DLD1 (cell line): ENCODE results near the gene MMP14.

Experiments used
- in situ Hi-C: cut with HindIII; loops from 2 replicates; pipeline ENCODE4 v1.10.0; 2017; ENCODE audit warnings: low sequenced_read_pairs

Gene MMP14

GRCh38 chr14:22882529-22883172 lies 46.3 kb downstream of the MMP14 start:
- in situ Hi-C loops = no loop called here

- in situ Hi-C loops = no loop called here
These were observed 47.0 kb downstream of the MMP14 start, which contains the start of gene REM2 for GRCh38 chr14:22883173-22883976. TSS of gene REM2 (plus strand) at chr14:22883222. CDS start at chr14:22883288, 66 bp downstream.

DNA sequence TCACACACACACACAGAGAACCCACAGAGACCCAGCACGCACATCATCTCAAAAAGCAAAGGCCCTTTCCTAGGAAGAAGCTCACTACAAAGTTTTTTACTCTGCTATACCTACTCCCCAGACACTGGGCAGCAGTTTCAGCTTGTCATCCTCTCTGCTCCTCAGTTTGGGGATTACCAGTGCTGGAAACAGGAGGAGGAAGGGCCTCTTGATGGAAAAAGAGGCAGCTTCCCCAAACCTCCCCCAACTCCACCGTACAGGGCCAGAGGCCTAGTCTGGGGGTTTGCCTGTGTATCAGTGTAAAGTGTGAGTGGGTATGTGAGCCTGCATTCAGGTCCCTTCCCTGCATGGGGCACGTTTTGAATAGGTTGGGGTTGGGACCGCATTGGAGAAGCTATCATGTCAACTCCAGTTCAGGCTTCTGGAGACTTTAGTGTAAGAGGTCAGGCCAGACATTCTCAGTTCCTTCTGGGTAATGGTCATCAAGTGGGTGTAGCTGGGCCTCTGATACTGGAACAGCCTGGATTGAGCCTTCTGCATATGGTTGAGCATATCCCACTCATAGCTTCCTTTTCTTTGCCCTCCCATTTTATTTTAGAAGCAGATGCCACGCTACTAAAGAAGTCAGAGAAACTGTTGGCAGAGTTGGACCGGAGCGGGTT lies 47.8 kb downstream of the MMP14 start:
- in situ Hi-C loops = no loop called here

DNA sequence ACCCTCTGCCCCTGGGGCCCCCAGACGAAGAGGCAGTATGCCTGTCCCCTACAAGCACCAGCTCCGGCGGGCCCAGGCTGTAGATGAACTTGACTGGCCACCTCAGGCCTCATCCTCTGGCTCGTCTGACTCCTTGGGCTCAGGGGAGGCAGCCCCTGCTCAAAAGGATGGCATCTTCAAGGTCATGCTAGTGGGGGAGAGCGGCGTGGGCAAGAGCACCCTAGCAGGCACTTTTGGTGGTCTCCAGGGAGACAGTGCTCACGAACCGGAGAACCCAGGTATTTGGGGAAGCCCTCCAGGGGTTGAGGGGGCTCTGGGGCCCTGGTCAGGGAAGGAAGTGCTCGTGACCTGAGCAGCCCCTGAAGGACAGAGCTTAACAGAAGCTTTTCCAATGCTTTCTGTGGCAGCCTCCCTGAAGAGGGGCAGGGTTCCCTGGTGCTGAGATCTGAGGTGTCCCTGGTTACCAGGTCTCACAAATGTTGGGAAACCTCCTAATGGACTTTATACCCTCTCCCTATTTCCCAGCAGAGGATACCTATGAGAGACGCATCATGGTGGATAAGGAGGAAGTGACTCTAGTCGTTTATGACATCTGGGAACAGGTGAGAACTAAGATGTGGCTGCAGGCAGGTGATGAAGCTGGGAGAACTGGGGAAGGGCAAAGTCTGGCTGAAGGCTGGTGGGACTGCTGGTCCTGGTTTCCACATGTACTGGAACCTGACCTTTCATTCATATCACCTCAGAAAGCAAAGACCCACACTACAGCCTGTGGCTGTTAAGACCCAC lies 48.5 kb downstream of the MMP14 start:
- in situ Hi-C loops = no loop called here

DNA sequence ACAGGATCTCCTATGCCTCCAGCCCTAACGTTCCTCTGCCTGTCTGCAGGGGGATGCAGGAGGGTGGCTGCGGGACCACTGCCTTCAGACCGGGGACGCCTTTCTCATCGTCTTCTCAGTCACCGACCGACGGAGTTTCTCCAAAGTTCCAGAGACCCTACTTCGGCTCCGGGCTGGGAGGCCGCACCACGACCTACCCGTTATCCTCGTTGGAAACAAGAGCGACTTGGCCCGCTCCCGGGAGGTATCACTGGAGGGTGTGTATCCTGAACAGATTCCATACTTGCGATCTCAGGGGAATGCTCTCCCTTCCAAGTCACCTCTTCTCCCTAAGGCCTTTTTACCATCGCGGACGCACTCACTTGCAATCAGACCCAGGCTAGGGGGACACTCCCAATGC lies 49.6 kb downstream of the MMP14 start:
- in situ Hi-C loops = no loop called here

DNA sequence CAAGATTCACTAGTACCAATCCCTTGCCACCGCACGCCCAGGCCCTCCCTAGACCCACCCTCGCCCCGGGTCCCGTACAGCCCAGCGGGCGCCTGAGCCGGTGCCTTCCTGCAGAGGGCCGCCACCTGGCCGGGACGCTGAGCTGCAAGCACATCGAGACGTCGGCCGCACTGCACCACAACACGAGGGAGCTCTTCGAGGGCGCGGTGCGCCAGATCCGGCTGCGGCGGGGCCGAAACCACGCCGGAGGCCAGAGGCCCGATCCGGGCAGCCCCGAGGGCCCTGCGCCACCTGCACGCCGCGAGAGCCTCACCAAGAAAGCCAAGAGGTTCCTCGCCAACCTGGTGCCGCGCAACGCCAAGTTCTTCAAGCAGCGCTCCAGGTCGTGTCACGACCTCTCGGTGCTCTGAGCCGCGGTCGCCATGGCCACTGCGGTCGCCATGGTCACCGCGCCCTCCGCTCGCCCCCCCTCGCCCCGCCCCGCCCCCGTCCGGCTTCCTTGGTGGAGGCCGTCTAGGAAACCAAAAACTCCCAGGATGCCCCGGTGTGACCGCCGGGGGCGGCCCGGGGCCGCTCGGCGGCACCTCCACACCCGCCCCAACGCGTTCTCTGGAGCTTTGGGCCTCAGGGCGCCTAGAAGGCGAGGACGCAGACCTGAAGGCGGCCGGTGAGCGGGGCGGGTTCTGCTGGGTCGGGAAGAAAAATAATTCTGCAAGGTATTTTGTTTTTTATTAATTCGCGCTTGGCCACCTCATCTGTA lies 50.3 kb downstream of the MMP14 start:
- in situ Hi-C loops = no loop called here

DNA sequence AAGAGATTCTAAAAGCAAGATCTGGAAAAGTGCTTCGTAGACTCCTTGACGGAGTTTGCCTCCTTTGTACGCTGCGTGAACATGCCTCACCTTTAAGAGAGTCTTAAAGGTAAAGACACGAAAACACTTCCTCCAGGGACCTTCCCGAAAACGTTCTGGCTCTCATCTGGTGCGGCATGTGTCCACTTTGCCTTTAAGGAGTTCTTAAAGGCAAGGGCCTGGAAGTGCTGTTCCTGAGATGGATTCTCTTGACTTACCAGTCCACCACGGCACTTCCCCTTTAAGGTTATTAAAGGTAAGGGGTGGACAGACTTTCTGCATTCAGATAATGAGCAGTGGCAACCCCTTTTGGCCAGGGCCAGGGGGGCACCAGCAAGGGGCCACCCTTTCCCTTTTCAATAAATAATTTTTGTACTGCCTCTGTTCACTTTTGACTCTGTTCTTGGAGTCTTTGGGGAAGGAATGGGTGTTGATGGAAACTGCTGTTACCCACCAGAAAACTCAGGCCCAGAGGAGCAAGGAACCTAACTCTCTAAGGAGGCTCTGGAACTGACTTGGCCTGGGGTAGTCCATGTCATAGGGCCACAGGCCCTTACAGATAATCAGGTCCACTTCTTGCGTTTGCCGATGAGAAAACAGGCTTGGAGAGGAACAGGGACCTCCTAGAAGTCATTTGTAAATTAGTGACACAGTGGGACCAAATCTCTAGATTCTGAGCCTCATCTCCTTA lies 51.0 kb downstream of the MMP14 start:
- in situ Hi-C loops = no loop called here

GRCh38 chr14:22887990-22888378 lies 51.6 kb downstream of the MMP14 start:
- in situ Hi-C loops = no loop called here

DNA sequence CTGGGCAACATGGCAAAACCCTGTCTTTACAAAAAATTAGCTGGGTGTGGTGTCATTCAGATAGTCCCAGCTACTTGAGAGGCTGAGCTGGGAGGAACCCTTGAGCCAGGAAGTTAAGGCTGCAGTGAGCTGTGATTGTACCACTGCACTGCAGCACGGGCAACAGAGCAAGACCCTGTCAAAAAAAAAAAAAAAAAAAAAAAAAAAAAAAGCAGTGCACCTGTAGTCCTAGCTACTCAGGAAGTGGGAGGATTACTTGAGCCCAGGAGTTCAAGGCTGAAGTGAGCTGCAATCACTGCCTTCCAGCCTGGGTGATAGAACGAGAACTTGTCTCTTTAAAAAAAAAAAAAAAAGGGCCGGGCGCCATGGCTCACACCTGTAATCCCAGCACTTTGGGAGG lies 52.3 kb downstream of the MMP14 start:
- in situ Hi-C loops = no loop called here

DNA sequence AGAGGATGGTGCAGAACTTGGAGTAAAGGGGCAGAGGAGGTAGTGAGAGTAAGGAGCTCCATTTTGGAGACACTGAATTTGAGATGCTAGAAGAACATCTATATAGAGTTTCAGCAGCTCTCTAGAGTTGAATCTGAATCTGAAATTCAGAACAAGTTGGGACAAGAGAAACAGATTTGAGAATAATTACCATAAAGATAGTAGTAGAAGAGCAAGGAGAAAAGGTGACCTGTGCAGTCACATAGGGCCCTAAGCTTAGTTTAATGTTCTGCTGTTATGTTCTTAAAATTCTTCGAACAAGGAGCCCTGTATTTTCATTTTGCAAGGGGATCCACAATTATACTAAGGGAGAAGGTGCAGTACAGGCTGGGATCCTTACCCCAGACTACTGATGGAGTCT lies 54.0 kb downstream of the MMP14 start:
- in situ Hi-C loops = no loop called here

DNA sequence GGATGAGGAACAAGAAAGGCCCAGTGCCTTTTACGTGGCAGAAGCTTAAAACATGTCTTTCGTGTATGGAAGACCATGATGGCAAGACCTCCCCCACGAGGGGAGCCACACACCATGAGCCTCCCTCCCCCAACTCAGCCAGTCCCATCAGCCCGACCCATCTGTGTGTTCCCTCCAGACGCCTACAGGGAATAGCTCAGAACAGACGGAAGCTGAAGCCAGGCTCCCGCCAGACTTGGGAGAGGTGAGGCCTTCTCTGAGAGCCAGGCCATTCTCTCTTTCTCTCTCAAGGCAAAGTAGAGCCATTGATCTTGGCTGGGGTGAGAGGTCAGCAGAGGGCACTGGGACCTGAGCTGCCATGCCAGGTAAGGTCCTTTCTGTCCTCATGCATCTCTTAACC lies 56.1 kb downstream of the MMP14 start:
- in situ Hi-C loops = no loop called here

DNA sequence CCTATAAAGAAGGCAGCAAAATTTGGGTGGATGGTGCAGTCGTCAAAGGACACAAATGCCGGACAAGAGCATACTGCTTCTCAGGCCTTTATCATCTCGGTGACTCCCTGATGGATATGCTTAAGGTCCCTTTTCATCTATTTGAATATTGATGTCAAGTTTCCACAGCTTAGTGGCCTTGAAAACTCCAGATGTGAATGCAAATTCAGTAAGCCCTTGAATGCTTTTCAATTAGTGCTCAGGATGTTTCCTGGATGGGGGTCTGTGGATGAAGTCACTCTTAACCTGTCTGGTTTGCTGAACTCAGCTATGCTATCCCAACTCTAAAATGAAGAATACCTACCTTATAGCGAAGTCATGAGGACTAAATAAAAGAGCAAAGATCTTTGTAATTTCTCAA lies 57.3 kb downstream of the MMP14 start:
- in situ Hi-C loops = no loop called here

DNA sequence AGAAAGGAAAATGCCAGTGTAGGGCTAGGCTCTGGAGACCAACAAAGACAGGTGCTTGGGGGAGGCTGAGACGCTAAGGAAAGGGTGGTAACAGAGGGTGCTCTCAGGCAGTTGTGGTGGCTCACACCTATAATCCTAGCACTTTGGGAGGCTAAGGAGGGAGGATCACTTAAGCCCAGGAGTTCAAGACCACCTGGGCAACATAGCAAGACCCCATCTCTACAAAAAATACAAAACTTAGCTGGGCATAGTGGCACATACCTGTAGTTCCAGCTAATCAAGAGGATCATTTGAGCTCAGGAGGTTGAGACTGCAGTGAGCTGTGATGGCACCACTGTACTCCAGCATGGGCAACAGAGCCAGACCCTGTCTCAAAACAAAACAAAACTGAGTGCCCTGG lies 59.0 kb downstream of the MMP14 start:
- in situ Hi-C loops = no loop called here

DNA sequence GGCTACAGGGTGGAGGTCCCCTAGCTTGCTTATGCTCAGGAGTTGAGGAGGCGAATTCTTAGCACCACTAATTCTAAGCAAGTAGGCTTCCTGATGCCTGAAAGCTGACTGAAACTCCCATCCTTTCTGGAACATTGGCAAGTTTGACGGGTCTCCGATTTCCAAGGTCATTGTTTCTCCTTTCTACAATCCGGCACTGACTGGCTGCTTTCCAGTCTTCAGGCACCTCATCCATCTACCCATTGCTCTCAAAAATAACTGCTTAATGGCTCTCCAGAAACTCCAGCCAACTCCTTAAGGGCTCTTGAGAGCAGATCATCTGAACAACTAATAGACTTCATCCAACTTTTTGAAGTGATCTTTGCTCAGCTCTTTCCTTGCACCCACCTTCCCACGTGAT lies 60.0 kb downstream of the MMP14 start:
- in situ Hi-C loops = no loop called here

- in situ Hi-C loops = no loop called here
These were observed 60.4 kb downstream of the MMP14 start for GRCh38 chr14:22896760-22897159.

GRCh38 chr14:22897357-22897756 lies 61.0 kb downstream of the MMP14 start:
- in situ Hi-C loops = no loop called here
